ENCODE data around the gene ALDH8A1. TPM values are rescaled to one million over a fixed set of nuclear protein-coding genes. Genes with fewer than 3 reads are reported as not detected.

Gene ALDH8A1
- total and polyA plus RNA-seq, 2 of the 8 experiments (the other 6 are each of a cell fraction or from before 2014, with no cell fraction given): 0.08 to 0.28 TPM

GRCh38 chr6:134911547-134911946 lies 38.4 kb downstream of the ALDH8A1 start (continued):
- TF ChIP-seq GABPA (IDR thresholded peaks at IDR 0.05; ENCODE audit: borderline replicate concordance, insufficient read depth, low read length) (no peak), EP300 (IDR thresholded peaks at IDR 0.05; ENCODE audit: borderline replicate concordance in 1 of 2, low read depth in 2 of 2, low read length in 2 of 2) (no peak)
- TF ChIP-seq, protein P1, sequence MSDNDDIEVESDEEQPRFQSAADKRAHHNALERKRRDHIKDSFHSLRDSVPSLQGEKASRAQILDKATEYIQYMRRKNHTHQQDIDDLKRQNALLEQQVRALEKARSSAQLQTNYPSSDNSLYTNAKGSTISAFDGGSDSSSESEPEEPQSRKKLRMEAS (IDR thresholded peaks at IDR 0.05): no peak
